Femur (tissue), 1 donor: ENCODE results near the gene RNF224.

Experiments used
- DNase-seq: peaks from one replicate; pipeline ENCODE4 v3.0.0-alpha.2; 2017

The RNF224 gene

DNA sequence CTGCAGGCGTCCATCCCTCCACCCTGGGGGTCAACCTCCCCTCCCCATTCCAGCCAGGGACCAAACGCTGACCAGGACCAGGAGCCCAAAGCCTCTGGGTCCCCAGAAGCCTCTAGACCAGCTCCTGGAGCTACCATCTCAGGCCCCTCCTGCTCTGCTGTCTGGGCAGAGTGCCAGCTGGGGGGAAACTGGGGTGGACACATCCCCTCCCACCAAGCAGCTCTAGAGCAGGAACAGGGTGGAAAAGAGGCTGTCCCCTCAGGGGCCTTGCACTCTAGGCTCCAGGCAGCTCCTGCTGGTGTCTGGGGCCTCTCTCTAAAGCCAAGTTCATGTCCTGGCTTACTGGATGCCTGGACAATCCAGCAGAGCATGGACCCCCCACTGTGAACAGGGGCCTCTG lies 34.4 kb upstream of the RNF224 start:
- no peak for DNase-seq

DNA sequence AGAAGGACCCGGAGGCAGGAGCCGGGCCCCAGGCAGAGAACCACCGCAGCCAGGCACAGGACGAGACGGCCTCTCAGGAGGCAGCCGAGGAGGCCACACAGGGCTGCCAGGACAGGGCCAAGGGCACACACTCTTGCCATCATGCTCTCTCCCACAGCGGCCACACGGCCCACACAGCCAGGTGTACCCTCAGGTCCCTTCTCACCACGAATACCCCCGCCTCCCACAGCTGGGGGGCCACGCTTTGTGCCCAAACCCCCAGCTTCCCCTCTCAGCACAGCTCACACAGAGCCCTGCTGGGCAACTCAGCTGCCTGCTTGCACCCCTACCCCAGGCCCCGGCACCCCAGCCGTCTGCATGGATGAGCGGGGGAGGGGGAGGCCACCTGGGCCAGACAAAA lies 33.5 kb upstream of the RNF224 start:
- no peak for DNase-seq

GRCh38 chr9:137194388-137194787 lies 32.9 kb upstream of the RNF224 start:
- no peak for DNase-seq

GRCh38 chr9:137194909-137195308 lies 32.4 kb upstream of the RNF224 start:
- DNase-seq, result no peak

DNA sequence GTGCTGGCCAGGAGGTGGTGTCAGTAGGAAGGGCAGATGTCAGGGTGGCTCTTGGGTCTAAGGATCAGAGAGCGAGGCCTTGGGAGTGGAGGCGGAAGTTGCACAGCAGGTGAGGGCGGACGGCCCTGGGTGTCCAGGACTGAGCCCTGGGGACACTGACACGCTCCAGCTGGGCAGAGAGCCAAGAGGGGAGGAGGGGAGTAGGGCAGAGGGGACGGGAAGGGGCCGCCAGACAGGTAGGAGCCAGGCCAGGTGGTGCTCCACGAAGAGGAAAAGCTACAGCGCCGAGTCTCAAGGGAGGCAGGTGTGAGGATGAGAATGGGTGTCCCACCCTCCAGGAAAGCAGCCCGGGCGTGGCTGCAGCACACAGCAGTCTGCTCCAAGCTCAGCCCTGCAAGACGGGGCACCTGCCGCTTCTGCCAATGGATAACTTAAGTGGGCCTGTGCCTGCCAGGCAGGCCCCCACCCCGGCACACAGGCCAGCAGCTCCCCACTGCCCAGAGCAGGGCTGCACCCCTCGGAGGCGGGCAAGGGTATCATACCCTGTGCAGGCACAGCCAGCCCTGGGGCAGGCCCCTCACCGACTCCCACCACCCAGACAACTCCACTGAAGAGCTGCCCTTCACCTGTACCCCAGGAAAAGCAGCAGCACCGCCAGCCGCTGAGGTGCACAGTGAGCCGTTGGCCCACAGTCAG lies 31.6 kb upstream of the RNF224 start:
- no peak for DNase-seq

- DNase-seq, result no peak
These were observed 29.0 kb upstream of the RNF224 start for GRCh38 chr9:137198051-137198901.

DNA sequence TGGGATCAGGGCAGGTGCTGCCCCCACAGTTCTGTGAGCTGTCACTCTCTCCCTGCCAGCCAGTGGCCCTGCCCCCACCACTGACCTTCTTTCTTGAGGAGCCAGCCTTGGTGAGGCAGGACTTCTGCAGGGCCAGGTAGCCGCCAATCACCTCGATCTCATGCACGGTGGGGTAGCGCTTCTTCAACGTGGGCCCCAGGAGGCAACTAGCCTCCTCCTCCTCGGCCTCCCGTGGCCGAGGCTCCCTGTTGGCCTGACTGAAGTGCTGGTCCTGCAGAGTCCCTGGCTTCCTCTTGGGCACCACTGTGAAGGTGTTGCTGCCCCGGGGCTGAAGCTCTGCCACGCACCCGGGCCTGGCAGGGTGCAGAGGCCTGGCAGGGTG lies 28.4 kb upstream of the RNF224 start:
- DNase-seq, result no peak

GRCh38 chr9:137199411-137200121 lies 27.7 kb upstream of the RNF224 start:
- no peak for DNase-seq

DNA sequence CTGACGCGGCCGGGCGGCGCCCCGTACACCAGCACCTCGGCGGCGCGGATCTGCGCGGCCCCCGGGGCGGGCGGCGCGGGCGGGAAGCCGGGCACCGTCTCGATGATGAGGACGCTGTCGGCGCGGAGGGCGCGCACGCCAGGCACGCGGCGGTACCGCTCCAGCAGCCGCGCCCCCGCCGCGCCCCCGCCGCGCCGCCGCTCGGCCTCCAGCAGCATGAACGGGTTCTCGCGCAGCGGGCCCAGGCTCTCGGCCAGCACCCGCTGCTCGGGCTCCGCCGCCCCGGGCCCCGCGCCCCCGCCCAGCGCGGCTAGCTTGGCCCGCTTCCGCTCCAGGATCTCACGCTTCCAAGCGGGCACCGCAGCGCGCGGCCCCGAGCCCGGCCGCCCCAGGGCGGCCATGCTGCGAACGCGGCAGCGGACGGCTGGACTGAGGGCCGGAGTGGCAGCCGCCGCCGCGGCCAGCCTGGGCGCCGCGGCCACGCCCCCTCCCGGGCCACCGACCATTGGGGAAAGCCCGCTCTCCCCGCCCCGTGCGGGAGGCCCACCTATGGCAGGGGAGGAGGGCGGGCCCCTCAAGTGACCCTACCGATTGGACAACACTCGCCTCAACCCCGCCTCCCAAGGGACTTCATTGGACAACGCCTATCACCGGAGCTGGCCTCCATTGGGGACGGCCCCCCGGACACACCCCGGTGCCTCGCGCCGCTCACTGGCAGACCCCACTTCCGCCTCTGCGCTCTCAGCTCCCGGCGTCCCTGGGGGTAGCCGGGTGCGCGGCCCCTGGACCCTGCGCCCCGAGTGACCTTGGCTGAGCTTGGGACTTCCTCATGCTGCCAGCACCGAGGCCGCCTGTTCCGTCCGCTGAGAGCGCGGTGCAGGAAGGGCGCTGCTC lies 26.7 kb upstream of the RNF224 start, which contains the start of gene TPRN:
Gene TPRN, minus strand, starts transcription at position 431 of the 894 bp plus-strand sequence. Its CDS starts 30 bp downstream, at position 401.
- DNase-seq, result peak; percentile 99

- DNase-seq, result no peak
These were observed 26.0 kb upstream of the RNF224 start for GRCh38 chr9:137201205-137201868.

DNA sequence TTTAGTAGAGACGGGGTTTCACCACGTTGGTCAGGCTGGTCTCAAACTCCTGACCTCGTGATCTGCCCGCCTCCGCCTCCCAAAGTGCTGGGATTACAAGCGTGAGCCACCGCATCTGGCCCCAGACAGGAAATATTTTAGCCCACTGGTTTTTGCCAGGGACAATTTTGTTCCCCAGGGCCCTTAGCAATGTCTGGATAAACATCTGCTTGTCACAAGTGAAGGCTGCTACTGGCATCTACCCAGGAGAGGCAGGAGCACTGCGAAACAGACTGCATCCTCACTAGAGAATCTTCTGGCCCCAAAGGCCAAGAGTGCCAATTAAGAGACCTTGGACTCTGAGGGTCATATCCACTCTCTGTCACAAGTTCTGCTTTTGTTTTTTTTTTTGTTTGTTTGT lies 24.3 kb upstream of the RNF224 start:
- DNase-seq, result no peak

DNA sequence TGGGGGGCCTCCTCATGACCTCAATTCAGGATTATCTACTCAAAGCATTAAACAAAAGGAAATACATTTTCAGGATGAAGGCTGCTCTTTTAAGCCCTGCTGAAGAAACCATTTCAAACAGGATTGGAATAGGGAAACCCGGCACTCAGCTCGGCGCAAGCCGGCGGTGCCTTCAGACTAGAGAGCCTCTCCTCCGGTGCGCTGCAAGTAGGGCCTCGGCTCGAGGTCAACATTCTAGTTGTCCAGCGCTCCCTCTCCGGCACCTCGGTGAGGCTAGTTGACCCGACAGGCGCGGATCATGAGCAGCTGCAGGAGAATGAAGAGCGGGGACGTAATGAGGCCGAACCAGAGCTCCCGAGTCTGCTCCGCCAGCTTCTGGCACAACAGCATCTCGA lies 22.6 kb upstream of the RNF224 start:
- no peak for DNase-seq

GRCh38 chr9:137205126-137206069 lies 21.9 kb upstream of the RNF224 start, which contains the start of the genes NDOR1 and TMEM203:
TSS of gene NDOR1 (plus strand) at chr9:137205700. CDS start at chr9:137205778, 78 bp downstream.
TSS of gene TMEM203 (minus strand) at chr9:137205648. CDS start at chr9:137205414, 234 bp downstream.
- DNase-seq, result peak; percentile 95

DNA sequence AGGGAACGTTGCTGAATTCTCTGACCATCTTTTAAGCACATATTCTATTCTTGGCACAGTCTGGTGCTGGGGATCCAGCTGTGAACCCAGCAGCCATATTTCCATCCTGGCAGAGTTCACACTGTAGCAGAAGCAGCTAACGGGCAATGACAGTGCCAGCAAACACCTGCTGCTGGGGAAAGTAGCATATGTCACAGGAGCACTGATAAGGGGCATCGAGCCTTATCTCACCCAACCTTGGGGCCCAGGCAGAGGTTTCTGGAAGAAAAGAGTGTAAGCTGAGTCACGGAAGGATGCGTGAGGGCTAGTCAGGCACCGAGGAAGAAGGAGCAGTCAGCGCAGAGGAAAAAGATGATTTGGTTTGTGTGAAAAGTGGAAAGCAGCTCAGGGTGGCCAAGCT lies 20.7 kb upstream of the RNF224 start:
- no peak for DNase-seq

DNA sequence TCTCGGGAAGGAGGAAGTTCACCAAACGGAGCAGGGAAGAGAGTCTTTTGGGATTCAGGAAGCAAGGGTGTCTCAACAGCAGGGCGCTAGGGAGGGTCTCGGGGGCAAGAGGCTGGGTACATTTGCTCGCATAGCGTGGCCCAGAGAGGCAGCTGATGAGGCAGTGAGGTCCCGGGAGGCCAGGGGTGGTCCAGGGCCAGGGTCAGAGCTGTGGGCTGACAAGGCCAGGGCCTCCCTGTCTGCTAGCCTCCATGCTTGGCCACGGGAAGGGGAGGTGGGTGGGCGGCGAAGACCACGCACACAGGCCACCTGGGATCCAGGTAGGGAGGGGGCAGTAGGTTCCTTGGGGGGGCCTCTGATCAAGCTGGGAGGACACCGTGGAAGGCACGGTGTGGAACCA lies 15.8 kb upstream of the RNF224 start:
- no peak for DNase-seq

DNA sequence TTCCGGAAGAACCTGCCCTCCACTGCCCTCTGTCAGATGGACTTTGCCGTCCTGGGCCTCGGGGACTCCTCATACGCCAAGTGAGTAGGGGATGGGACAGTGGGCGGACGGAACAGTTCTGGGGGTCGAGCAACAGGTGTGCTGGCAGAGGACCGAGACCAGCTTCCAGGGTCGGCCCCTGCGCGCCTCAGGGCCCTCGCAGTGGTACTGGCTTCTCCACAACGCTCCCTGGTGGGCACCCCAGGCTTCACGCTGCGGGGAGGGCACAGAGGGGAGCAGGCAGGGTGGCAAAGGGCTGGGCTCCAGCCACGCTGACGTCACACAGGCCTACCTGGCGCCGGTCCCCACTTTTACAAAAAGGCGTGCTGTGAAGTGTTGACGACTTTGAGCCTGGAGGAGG lies 14.8 kb upstream of the RNF224 start:
- DNase-seq, result no peak

- no peak for DNase-seq
These were observed 13.9 kb upstream of the RNF224 start for GRCh38 chr9:137213160-137214060.

GRCh38 chr9:137214620-137215019 lies 12.7 kb upstream of the RNF224 start:
- no peak for DNase-seq

GRCh38 chr9:137215196-137215986 lies 11.9 kb upstream of the RNF224 start:
- DNase-seq, result no peak
